HPDE6-E6E7 (cell line): ENCODE data around the gene TMEFF2.

Experiments used
- DNase-seq: peaks from one replicate; pipeline ENCODE4 v3.0.0; 2011; ENCODE audit warnings: missing footprints; ENCODE audit errors: extremely low spot score

The TMEFF2 gene, protein sequence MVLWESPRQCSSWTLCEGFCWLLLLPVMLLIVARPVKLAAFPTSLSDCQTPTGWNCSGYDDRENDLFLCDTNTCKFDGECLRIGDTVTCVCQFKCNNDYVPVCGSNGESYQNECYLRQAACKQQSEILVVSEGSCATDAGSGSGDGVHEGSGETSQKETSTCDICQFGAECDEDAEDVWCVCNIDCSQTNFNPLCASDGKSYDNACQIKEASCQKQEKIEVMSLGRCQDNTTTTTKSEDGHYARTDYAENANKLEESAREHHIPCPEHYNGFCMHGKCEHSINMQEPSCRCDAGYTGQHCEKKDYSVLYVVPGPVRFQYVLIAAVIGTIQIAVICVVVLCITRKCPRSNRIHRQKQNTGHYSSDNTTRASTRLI

GRCh38 chr2:192194866-192195547, at the start of gene TMEFF2:
TSS of gene TMEFF2 (minus strand) at chr2:192194933. CDS start at chr2:192194524, 409 bp downstream.
- peak; percentile 63 for DNase-seq

GRCh38 chr2:192243488-192243887, 48.8 kb upstream of the TMEFF2 start:
- DNase-seq = no peak

DNA sequence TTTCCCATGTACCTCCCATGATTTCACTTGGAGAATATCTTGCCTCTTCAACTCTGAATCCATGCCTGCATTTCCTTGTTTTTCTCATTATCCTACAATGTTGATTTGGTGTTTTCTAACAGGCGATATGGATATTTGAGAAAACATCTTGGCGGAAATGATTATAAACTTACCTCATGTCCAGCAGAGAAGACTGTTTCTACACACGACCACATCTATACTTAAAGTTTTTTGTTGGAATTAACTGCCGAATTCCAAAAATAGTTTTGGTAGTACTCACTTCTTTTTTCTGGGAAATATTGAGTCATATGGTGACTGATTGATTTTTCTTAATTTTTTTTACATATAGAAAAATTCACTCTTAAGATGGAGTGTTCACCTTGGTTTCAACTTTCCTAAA, 41.4 kb upstream of the TMEFF2 start:
- DNase-seq = no peak

DNA sequence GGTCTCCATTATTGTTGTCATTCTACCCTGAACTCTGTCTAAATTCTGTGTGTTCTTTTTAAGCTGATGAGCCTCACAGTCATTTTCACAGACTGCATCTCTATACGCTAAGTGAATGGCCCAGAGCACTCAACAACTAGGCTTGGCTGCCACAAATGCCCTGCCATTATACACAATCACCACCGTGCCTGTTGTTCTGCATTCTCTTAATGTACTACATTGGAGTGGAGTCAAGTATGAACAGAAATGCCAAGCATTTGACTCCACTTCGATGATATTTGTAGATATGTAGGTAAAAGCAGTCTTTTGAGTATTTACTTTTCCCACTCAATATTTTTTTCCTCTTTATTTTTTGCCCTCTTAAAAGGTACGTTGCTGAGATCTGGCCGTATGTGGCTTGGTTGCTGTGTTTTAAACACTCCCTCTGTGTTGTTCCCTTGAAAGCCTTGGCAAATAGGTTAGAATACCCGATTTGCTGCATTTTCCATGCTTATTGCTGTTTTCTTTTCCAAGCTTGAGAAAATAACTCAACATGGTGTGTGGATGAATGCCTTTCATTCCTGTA, 36.2 kb upstream of the TMEFF2 start:
- DNase-seq = no peak

DNA sequence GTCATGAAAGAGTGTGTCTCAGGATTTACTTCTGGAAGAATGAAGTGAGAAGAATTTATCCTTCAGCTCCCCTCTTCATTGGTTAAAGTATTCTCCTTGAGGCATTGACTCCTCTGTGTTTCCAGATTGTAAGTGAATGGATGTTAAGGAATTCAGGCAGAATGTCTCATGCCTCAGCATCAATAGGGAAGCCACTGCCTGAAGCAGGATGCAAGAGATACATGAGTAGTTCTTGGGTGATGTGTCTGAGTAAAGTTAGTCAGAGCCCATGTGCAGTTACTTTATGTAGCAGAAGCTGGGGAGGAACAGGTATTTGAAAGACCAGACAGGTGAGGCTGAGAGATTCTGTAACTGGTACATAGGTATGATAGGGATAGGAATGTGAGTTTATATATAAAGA, 34.0 kb upstream of the TMEFF2 start:
- no peak for DNase-seq

DNA sequence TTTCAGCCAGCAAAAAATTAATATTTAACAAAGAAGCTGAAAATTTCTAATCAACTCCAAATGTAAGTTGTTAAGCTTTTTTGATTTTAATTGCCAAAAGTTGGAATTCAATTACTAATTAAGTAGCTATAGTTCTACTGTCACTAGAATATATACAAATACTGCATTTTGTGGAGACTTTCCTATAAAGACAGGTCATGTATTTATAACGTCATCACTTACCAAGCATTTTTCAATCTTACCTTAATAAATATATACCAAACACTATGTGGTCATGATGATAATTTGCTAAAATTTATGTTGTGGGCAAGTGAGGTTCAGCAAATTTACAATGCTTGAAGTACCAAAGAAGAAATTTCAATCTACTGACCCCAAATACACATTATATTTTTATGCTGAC, 24.2 kb upstream of the TMEFF2 start:
- DNase-seq = no peak

GRCh38 chr2:192218377-192218776, 23.6 kb upstream of the TMEFF2 start:
- no peak for DNase-seq

- no peak for DNase-seq
Observed at GRCh38 chr2:192216336-192216735, 21.6 kb upstream of the TMEFF2 start.

GRCh38 chr2:192215096-192215877, 20.6 kb upstream of the TMEFF2 start:
- DNase-seq = no peak

DNA sequence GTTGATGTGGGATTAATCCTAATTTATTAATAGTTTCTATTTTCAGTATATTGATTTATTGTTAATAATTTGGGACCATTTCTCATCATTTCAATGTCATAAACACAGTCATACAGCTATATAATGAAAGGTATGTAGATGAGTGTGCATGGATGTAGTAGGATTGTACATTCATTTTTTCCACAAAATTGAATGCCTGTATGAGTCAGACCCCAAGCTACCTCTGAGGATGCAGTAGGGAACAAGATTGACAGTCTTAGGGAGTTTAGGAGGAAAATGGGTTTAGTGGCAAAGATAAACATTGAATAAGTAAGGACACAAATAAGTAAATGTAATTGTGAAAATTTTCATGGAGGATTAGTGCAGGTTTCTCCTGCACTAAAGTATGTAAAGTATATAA, 14.1 kb upstream of the TMEFF2 start:
- no peak for DNase-seq

DNA sequence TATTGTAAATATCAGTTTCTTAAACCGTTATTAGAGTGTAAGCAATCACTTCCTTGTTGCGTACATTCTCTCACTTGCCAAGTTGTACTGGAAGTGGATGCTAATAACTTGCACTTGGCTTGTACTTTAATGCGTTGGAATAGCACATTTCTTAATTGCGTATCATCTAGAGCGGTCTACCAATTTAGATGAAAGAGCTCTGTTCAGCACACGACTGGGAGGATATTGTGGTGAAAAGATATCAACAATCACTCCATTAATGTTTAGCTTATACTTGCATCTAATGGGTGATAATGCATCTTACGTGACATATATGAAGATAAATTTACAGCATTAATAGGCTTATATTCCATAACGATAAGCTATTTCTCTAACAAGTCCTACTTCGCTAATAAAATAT, 11.7 kb upstream of the TMEFF2 start:
- no peak for DNase-seq

GRCh38 chr2:192203876-192204275, 9.1 kb upstream of the TMEFF2 start:
- DNase-seq = no peak

GRCh38 chr2:192202373-192202772, 7.6 kb upstream of the TMEFF2 start:
- DNase-seq = no peak

GRCh38 chr2:192201116-192201515, 6.4 kb upstream of the TMEFF2 start:
- no peak for DNase-seq

- peak; percentile 3 for DNase-seq
Observed at GRCh38 chr2:192197357-192197756, 2.6 kb upstream of the TMEFF2 start.

GRCh38 chr2:192196421-192197194, 1.9 kb upstream of the TMEFF2 start:
- no peak for DNase-seq

DNA sequence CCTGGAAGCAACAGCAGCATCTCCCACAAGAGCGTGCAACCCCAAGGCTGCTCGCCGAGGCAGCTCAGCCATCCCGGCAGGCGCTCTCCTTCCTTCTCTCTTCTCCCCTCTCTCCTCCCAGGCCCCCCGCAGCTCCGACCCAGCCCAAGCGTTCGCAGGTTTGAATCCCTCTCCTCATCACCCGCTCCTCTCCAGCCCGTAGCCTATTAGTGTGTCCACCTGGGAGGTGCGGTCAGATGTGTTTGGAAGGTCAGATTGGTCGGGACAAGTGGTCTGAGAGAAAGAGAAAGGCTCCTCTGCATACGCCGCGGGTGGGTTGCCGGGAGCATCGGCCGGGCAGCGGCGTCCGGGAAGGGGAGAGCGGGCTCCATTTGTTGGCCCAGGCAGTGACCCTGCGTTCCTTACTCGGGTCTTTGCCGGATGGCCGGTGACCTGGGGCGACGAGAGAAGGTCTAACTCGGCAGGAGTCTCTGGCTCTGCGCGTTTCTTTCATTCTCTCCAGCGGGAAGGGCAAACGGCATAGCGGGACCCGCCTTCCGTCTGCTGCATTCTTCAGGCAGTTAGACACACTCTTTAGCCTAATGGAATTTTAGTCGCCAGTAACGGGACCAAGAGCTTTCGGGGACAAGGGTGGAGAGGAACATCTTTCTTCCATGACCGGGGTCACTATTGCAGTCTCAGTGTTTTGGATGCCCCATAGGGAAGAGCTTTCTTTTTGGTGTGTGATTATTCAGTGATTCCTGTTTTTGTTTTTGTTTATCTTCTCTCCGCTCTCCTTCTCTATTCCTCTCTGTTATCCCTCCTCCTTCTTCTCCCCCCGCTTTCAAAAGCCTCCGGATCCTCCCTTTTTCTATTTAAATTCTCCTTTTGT, 1.1 kb upstream of the TMEFF2 start:
- peak; percentile 20 for DNase-seq

GRCh38 chr2:192194265-192194865, 368 bp downstream of the TMEFF2 start:
- DNase-seq = peak; percentile 7

GRCh38 chr2:192190474-192190873, 4.3 kb downstream of the TMEFF2 start:
- DNase-seq = peak; percentile 11

DNA sequence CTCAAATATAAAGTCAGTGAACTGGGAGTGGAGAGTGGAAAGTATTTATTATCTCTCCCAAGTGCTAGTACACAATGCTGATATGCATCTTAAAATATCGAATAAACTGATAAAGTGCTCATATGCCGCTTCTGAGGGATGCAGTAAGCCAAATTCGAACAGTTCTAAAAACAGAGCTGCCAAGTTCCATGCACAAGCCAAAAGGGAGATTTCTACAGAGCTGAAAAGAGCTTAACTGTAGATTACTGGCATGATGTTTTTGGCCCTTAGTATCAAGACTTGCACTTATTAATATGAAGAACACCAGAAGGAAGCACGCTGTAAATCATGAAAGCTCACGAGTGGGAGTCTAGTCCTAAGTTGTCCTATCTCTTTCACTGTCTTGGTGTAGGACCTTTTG, 7.9 kb downstream of the TMEFF2 start:
- no peak for DNase-seq
